ENCODE data around the gene DNLZ. TPM values are rescaled to one million over a fixed set of nuclear protein-coding genes. Genes with fewer than 3 reads are reported as not detected.

Gene DNLZ
- total and polyA plus RNA-seq, 10 of the 15 experiments (the other 5 are each of a cell fraction or from before 2014, with no cell fraction given), result 0.66 to 29.7 (median 14.7) TPM; not detected in 1

DNA sequence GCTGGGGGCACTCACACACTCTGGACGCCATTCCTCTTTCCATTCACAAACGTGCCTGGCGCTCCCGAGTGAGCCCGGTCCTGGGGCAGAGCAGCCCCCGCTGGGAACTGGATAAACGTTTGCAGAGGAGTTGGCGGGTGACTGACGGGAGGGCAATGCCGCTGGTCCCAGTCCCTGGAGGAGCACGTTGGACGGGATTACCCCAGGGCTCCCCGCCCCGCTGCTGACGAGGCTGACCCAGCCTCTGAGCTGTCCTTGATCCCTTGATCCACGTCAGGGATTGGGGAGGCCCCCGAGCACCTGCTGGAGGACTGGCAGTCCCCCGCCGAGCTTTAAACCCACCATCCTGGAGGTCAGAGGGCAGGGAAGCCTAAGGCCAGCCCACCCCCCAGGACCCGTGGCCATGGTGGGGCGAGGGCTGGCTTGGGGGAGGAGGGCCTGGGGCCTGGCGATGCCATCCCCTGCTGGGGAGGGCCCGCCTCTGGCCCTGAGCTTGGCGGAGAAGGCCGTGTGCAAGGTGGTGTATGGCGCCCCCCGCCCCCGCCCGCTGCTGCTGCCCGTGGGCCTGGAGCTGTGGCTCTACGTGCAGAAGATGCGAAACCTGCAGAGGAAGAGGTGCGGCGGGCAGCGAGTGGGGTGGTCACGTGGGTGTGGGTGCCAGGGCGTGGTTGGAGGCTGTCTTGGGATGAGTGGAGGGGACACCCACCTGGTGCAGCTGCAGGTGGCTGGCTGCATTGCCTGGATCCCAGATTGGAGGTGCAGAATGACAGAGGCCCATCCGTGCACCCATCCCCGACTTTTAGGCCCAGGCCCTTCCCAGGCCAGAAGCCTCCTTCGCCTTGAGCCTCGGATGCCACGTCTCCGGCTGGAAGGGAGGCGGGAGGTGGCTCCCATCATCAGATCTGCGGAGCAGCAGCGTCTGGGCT, 31.7 kb downstream of the DNLZ start:
- Histone ChIP-seq H3K9ac (ENCODE audit: control insufficient read depth, insufficient read depth, low read length) (no peak overlapping the region), H3K4me1 (ENCODE audit: control insufficient read depth, insufficient read depth, low read length) (no peaks in the 10 kb centered on the region), H3K27ac (ENCODE audit: control insufficient read depth, insufficient read depth) (no peak overlapping the region), H2AFZ (ENCODE audit: control insufficient read depth, low read depth, low read length) (no peak overlapping the region), H3K79me2 (ENCODE audit: control insufficient read depth, insufficient read depth, low read length) (no peaks in the 10 kb centered on the region), H3K4me3 (no peak overlapping the region), H3K4me2 (ENCODE audit: control insufficient read depth, insufficient read depth) (no peak overlapping the region), H4K20me1 (ENCODE audit: control insufficient read depth, insufficient read depth) (no peaks in the 10 kb centered on the region), H3K36me3 (ENCODE audit: control insufficient read depth in 2 of 2, insufficient read depth in 2 of 2, low read length in 1 of 2) (no peaks in the 10 kb centered on the region), H3K27me3 (replicated peaks in 1 of 2; ENCODE audit: control insufficient read depth in 2 of 2, insufficient read depth in 2 of 2, low read length in 1 of 2) (peaks cover 4 to 6% of the 10 kb centered on the region in 2 experiments; a peak in 3 of 4 replicates), H3K9me3 (replicated peaks; ENCODE audit: control insufficient read depth, insufficient read depth, low read length) (no peaks in the 10 kb centered on the region)
- no peak for TF ChIP-seq PAX8 (IDR thresholded peaks at IDR 0.05)
- TF ChIP-seq, protein P1, sequence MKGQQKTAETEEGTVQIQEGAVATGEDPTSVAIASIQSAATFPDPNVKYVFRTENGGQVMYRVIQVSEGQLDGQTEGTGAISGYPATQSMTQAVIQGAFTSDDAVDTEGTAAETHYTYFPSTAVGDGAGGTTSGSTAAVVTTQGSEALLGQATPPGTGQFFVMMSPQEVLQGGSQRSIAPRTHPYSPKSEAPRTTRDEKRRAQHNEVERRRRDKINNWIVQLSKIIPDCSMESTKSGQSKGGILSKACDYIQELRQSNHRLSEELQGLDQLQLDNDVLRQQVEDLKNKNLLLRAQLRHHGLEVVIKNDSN (IDR thresholded peaks at IDR 0.05; ENCODE audit: borderline replicate concordance, extremely low read length, insufficient read depth, low read depth, low read length), result peak; percentile 30
- TF ChIP-seq MYC (IDR thresholded peaks at IDR 0.05; ENCODE audit: insufficient read depth, insufficient read length, insufficient replicate concordance, low read length, severe bottlenecking), result no peak
- TF ChIP-seq, protein P2, sequence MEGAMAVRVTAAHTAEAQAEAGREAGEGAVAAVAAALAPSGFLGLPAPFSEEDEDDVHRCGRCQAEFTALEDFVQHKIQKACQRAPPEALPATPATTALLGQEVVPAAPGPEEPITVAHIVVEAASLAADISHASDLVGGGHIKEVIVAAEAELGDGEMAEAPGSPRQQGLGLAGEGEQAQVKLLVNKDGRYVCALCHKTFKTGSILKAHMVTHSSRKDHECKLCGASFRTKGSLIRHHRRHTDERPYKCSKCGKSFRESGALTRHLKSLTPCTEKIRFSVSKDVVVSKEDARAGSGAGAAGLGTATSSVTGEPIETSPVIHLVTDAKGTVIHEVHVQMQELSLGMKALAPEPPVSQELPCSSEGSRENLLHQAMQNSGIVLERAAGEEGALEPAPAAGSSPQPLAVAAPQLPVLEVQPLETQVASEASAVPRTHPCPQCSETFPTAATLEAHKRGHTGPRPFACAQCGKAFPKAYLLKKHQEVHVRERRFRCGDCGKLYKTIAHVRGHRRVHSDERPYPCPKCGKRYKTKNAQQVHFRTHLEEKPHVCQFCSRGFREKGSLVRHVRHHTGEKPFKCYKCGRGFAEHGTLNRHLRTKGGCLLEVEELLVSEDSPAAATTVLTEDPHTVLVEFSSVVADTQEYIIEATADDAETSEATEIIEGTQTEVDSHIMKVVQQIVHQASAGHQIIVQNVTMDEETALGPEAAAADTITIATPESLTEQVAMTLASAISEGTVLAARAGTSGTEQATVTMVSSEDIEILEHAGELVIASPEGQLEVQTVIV (IDR thresholded peaks at IDR 0.05; ENCODE audit: borderline replicate concordance, partially characterized antibody), result no peak
- TF ChIP-seq, protein P3, sequence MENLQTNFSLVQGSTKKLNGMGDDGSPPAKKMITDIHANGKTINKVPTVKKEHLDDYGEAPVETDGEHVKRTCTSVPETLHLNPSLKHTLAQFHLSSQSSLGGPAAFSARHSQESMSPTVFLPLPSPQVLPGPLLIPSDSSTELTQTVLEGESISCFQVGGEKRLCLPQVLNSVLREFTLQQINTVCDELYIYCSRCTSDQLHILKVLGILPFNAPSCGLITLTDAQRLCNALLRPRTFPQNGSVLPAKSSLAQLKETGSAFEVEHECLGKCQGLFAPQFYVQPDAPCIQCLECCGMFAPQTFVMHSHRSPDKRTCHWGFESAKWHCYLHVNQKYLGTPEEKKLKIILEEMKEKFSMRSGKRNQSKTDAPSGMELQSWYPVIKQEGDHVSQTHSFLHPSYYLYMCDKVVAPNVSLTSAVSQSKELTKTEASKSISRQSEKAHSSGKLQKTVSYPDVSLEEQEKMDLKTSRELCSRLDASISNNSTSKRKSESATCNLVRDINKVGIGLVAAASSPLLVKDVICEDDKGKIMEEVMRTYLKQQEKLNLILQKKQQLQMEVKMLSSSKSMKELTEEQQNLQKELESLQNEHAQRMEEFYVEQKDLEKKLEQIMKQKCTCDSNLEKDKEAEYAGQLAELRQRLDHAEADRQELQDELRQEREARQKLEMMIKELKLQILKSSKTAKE (IDR thresholded peaks at IDR 0.05; ENCODE audit: low read depth, poor library complexity, severe bottlenecking), result no peak
- no peak for TF ChIP-seq BMI1 (IDR thresholded peaks at IDR 0.05; ENCODE audit: borderline replicate concordance)
- TF ChIP-seq ASH2L (IDR thresholded peaks at IDR 0.05; ENCODE audit: borderline replicate concordance, low read depth), result no peak
- ATAC-seq (no peak), DNase-seq (ENCODE audit: low read depth, low spot score) (no peak), FAIRE-seq (no peak)
- in situ Hi-C loops (cut with MboI), result no loop called here
- ChIA-PET POLR2A (no interaction called here), CTCF (no interaction called here), SMC1A (ENCODE audit: uncharacterized antibody, unreplicated experiment) (no interaction called here), RAD21 (ENCODE audit: unreplicated experiment) (interaction anchor here (0.6 kb wide), 1 partner anchor 282 kb away, joined by 3 read pairs; no protein-coding TSS in a partner anchor)
- WGBS (ENCODE audit: insufficient coverage, insufficient replicate concordance, low lambda C conversion rate, missing lambda C conversion rate), result 27% methylated on average over 42 of the region's 46 CpGs
- BruUV-seq (replicated peaks), result no TSS peak
- intact Hi-C loops (cut with micrococcal nuclease; ENCODE audit: unreplicated experiment), result no loop called here

Data from GM12878 (cell line).